ENCODE results near the gene NTSR1. TPM values are rescaled to one million over a fixed set of nuclear protein-coding genes. Genes with fewer than 3 reads are reported as not detected.

NTSR1 gene
- total and polyA plus RNA-seq, 2 of the 13 experiments (the other 11 are each of a cell fraction or from before 2014, with no cell fraction given) = 0.09 to 0.12 TPM

DNA sequence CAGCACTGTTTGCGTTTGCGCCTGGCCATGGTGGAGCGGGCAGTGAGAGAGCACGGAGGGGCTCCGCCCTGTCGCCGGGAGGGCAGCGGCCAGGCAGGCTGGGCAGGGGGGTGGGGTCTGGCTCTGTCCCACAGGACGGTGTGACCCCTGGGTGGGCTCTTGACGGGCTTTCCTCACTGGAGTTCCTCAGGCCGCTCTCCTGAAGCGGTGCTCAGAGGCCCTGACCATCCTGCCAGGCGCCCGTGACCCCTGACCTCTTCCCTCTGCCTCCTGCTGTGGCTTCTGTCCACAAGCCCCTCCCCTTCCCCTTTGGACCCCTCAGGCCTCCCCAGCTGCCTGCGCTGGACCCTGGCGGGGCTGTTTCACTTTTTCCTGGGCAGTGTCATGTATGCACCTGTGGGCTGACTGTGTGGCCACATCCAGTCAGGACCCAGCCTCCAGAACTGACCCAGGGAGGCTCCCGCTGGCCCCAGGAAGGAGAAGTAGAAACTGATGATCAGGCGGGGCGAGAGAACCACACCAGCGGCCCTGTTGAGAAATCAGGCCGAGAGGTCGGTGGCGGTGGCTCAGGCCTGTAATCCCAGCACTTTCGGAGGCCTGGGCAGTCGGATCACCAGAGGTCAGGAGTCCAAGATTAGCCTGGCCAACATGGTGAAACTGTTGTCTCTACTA is 97.2 kb downstream of the NTSR1 start (continued):
- TF ChIP-seq NR2F6 (IDR thresholded peaks at IDR 0.05) (peak; percentile 98), NR2F6 (CRISPR knock-in tag; IDR thresholded peaks at IDR 0.05) (peak; percentile 99), ZSCAN20 (CRISPR knock-in tag; IDR thresholded peaks at IDR 0.05; ENCODE audit: borderline replicate concordance) (peak; percentile 75; the same call in 1 of the 2 replicates), ZNF550 (CRISPR knock-in tag; IDR thresholded peaks at IDR 0.05; ENCODE audit: borderline replicate concordance) (peak; percentile 74; the same call in 1 of the 2 replicates), ZNF850 (CRISPR knock-in tag; conservative IDR thresholded peaks at IDR 0.05) (peak; percentile 80; the same call in 1 of the 2 replicates), FIP1L1 (IDR thresholded peaks at IDR 0.05; ENCODE audit: borderline replicate concordance, insufficient read depth, low read depth, low read length) (no peak), RARA (CRISPR knock-in tag; IDR thresholded peaks at IDR 0.05) (peak; percentile 84), SKI (IDR thresholded peaks at IDR 0.05; ENCODE audit: partially characterized antibody) (peak; percentile 47), NCOA5 (CRISPR knock-in tag; IDR thresholded peaks at IDR 0.05) (0 out of 2 replicates have a peak, but pooled peaks have one; percentile 23), SOX6 (IDR thresholded peaks at IDR 0.05) (no peak), SOX6 (CRISPR knock-in tag; IDR thresholded peaks at IDR 0.05) (peak; percentile 81), ZNF34 (CRISPR knock-in tag; IDR thresholded peaks at IDR 0.05; ENCODE audit: borderline replicate concordance) (peak; percentile 79; the same call in 1 of the 2 replicates), HIVEP1 (CRISPR knock-in tag; IDR thresholded peaks at IDR 0.05) (peak; percentile 76; the same call in 1 of the 2 replicates), ZSCAN31 (CRISPR knock-in tag; IDR thresholded peaks at IDR 0.05; ENCODE audit: low read depth) (no peak), MAFF (IDR thresholded peaks at IDR 0.05; ENCODE audit: low read depth, low read length) (no peak), ZNF274 (CRISPR knock-in tag; IDR thresholded peaks at IDR 0.05) (peak; percentile 74; the same call in 1 of the 2 replicates), FOXJ3 (CRISPR knock-in tag; IDR thresholded peaks at IDR 0.05; ENCODE audit: borderline replicate concordance) (peak; percentile 71; the same call in 1 of the 2 replicates), ZNF281 (CRISPR knock-in tag; IDR thresholded peaks at IDR 0.05; ENCODE audit: borderline replicate concordance) (peak; percentile 36; the same call in 1 of the 2 replicates), SRSF4 (IDR thresholded peaks at IDR 0.05; ENCODE audit: low read depth, low read length, poor library complexity, severe bottlenecking) (no peak), ELF1 (CRISPR knock-in tag; IDR thresholded peaks at IDR 0.05) (peak; percentile 62), CBX1 (IDR thresholded peaks at IDR 0.05; ENCODE audit: low read depth) (peak; percentile 69)
- TF ChIP-seq, protein P1, sequence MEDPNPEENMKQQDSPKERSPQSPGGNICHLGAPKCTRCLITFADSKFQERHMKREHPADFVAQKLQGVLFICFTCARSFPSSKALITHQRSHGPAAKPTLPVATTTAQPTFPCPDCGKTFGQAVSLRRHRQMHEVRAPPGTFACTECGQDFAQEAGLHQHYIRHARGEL (CRISPR knock-in tag; IDR thresholded peaks at IDR 0.05) = 0 out of 2 replicates have a peak, but pooled peaks have one; percentile 27
- TF ChIP-seq, protein P2, sequence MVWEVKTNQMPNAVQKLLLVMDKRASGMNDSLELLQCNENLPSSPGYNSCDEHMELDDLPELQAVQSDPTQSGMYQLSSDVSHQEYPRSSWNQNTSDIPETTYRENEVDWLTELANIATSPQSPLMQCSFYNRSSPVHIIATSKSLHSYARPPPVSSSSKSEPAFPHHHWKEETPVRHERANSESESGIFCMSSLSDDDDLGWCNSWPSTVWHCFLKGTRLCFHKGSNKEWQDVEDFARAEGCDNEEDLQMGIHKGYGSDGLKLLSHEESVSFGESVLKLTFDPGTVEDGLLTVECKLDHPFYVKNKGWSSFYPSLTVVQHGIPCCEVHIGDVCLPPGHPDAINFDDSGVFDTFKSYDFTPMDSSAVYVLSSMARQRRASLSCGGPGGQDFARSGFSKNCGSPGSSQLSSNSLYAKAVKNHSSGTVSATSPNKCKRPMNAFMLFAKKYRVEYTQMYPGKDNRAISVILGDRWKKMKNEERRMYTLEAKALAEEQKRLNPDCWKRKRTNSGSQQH (CRISPR knock-in tag; IDR thresholded peaks at IDR 0.05; ENCODE audit: low read depth) = peak; percentile 86; the same call in 1 of the 2 replicates
- TF ChIP-seq, protein P3, sequence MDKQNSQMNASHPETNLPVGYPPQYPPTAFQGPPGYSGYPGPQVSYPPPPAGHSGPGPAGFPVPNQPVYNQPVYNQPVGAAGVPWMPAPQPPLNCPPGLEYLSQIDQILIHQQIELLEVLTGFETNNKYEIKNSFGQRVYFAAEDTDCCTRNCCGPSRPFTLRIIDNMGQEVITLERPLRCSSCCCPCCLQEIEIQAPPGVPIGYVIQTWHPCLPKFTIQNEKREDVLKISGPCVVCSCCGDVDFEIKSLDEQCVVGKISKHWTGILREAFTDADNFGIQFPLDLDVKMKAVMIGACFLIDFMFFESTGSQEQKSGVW (CRISPR knock-in tag; IDR thresholded peaks at IDR 0.05; ENCODE audit: borderline replicate concordance) = no peak
- TF ChIP-seq, protein P4, sequence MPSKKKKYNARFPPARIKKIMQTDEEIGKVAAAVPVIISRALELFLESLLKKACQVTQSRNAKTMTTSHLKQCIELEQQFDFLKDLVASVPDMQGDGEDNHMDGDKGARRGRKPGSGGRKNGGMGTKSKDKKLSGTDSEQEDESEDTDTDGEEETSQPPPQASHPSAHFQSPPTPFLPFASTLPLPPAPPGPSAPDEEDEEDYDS (CRISPR knock-in tag; IDR thresholded peaks at IDR 0.05) = peak; percentile 88
